AG04450 (cell line): ENCODE measurements around the gene ZFR. TPM values are rescaled to one million over a fixed set of nuclear protein-coding genes. Genes with fewer than 3 reads are reported as not detected.

ENCODE experiments used
- CTCF ChIA-PET: fragments of 300-600, 350-600 bp; formaldehyde crosslinking; extraction: SDS; loops from one replicate; lab custom pipeline; 2022; ENCODE audit warnings: antibody characterized with exemption, inconsistent platforms; lab: Charles Lee
- POLR2A ChIA-PET: fragments of 350-600 bp; formaldehyde crosslinking; extraction: SDS; loops from one replicate; lab custom pipeline; 2021; ENCODE audit warnings: antibody characterized with exemption, inconsistent platforms; lab: Yijun Ruan, JAX
- DNase-seq: peaks from one replicate; pipeline ENCODE4 v3.0.0-alpha.2; 2011; ENCODE audit warnings: low read depth, low spot score
- H3K27ac ChIP-seq: one replicate; pipeline ENCODE4 v1.5.1; 2012; ENCODE audit warnings: low read depth, low read length, control low read depth
- H3K27me3 ChIP-seq: one replicate; pipeline ENCODE4 v1.6.0; 2012; ENCODE audit warnings: low read length; ENCODE audit not compliant: control insufficient read depth, insufficient read depth
- H3K4me3 ChIP-seq: 2 replicates; pipeline ENCODE4 v1.5.1; 2011; ENCODE audit warnings: mild to moderate bottlenecking, low read depth, low read length, control low read depth
- H3K9me3 ChIP-seq: 2 replicates; pipeline ENCODE4 v1.5.1; 2012; ENCODE audit warnings: low read length; ENCODE audit not compliant: control insufficient read depth, insufficient read depth
- CTCF ChIP-seq: IDR thresholded peaks from 2 replicates; pipeline ENCODE4 v1.5.1; 2011; ENCODE audit warnings: low read depth, low read length, control low read depth, inconsistent platforms
- polyA plus RNA-seq: library from polyadenylated mRNA; depleted of rRNA; stranded (reverse); fragments of >200 nt; gene quantifications from 2 replicates; pipeline ENCODE4 v1.2.3, GENCODE V29; 2011

Gene ZFR
- polyA plus RNA-seq, 1 experiment = 72.9 TPM

- ChIA-PET CTCF (interaction anchor here (0.9 kb wide), 1 partner anchor 143 kb away, joined by 3 read pairs; no protein-coding TSS in a partner anchor), POLR2A (no interaction called here)
- H3K9me3 ChIP-seq = no peaks in the 10 kb centered on the region; the same call in 1 of the 2 replicates
- no peak for TF ChIP-seq CTCF
- no peak for DNase-seq
- no peaks in the 10 kb centered on the region for H3K27me3 ChIP-seq
- H3K4me3 ChIP-seq = no peak overlapping the region
- no peak overlapping the region for H3K27ac ChIP-seq
Measured at GRCh38 chr5:32446630-32447029, 2.1 kb upstream of the ZFR start.

GRCh38 chr5:32445831-32446614 lies 1.5 kb upstream of the ZFR start:
- no peak for TF ChIP-seq CTCF

GRCh38 chr5:32445287-32445758 lies 783 bp upstream of the ZFR start:
- TF ChIP-seq CTCF = no peak
- Histone ChIP-seq H3K27ac (peak overlapping the region; percentile 39), H3K27me3 (no peaks in the 10 kb centered on the region), H3K9me3 (no peaks in the 10 kb centered on the region; the same call in 1 of the 2 replicates), H3K4me3 (peak overlapping the region; percentile 80)
- POLR2A ChIA-PET = interaction anchor here (0.5 to 1.0 kb wide), 3 partner anchors 13 to 274 kb away, joined by 3 read pairs; no protein-coding TSS in a partner anchor
- DNase-seq = no peak
- CTCF ChIA-PET = interaction anchor here (0.9 to 1.3 kb wide), 2 partner anchors 44 to 145 kb away, joined by 4 to 5 read pairs; no protein-coding TSS in a partner anchor

More at GRCh38 chr5:32445831-32446614, 1.5 kb upstream of the ZFR start:
- no peaks in the 10 kb centered on the region for H3K27me3 ChIP-seq
- no peak for DNase-seq
- H3K27ac ChIP-seq = no peak overlapping the region
- no peaks in the 10 kb centered on the region; the same call in 1 of the 2 replicates for H3K9me3 ChIP-seq
- H3K4me3 ChIP-seq = no peak overlapping the region
- ChIA-PET POLR2A (no interaction called here), CTCF (interaction anchor here (0.9 to 1.3 kb wide), 2 partner anchors 43 to 144 kb away, joined by 4 to 5 read pairs; no protein-coding TSS in a partner anchor)

DNA sequence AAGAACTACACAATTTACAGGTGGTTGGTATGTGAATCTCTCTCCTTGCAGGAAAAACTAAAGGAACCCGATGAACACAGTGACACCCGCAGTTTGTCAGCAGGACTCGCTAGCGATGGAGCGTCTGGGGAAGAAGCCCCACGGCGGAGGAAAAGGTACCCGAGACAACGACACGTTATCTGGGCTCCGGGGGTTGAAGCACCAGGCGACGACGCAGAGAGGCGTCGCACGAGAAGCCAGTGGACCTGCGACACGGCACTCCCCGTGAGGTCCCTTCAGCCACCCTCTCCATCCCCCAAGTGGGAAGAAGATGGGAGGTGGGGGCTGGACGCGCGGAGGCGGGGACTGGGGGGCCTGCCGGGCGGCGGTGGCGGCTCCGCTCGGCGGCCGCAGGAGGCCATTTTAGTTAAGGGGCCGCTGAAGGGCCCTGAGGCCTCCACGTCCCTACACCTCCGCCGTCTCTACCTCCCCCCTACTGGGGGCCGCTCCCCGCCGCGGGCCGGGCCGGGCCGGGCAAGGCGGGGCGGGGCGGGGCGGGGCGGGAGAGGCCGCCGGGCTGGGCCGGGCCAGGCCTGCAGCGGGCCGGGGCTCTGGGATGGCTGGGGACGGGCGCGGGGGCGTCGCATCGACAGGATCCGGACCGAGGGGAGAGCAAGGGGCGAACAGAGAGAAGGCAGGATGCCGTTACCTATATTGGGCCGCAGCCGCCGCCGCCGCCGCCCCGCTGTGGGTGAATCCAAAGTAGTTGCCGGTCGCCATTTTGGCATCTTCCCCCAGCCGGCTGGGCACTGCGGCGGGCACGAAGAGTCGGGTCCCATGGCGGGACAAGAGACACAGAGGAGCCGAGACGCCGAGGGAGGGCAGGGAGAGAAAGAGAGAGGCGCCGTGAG lies 754 bp downstream of the ZFR start:
- no peak for DNase-seq
- ChIA-PET POLR2A (interaction anchor here (0.8 to 1.0 kb wide), 2 partner anchors 12 to 61 kb away, joined by 3 read pairs; no protein-coding TSS in a partner anchor), CTCF (interaction anchor here (1.8 kb wide), 1 partner anchor 146 kb away, joined by 9 read pairs; no protein-coding TSS in a partner anchor)
- TF ChIP-seq CTCF = no peak
- H3K9me3 ChIP-seq = no peaks in the 10 kb centered on the region; the same call in 1 of the 2 replicates
- H3K27me3 ChIP-seq = no peaks in the 10 kb centered on the region
- peak overlapping the region; percentile 82 for H3K27ac ChIP-seq
- peak overlapping the region; percentile 80 for H3K4me3 ChIP-seq
